ENCODE measurements around the gene AP5Z1. TPM values are rescaled to one million over a fixed set of nuclear protein-coding genes. Genes with fewer than 3 reads are reported as not detected.

Gene AP5Z1
- total and polyA plus RNA-seq, 11 donors, result 8.4 to 31.9 (median 13.4) TPM

GRCh38 chr7:4774658-4775249 is 669 bp upstream of the AP5Z1 start:
- Histone ChIP-seq H3K4me1 (peaks cover 0 to 49% (median 29%) of the 10 kb centered on the region in 12 donors), H3K36me3 (peaks cover 0 to 14% (median 6%) of the 10 kb centered on the region in 9 donors), H3K9me3 (no peaks in the 10 kb centered on the region), H3K4me3 (peak overlapping the region; percentile 75 to 100 (median 88)), H3K27ac (peak overlapping the region; percentile 85 to 98 (median 92)), H3K27me3 (no peaks in the 10 kb centered on the region)
- intact Hi-C loops (cut with DNase I), result no loop called here
- ATAC-seq, result peak; percentile 6 to 28 (median 18)
- WGBS, 4 donors, result 8 to 15% (median 10%) methylated on average over 24 of the region's 24 CpGs
- DNase-seq, result peak in 2 of 5 donors; percentile 53 to 64
- TF ChIP-seq POLR2A (IDR thresholded peaks at IDR 0.05) (no peak), CTCF (IDR thresholded peaks at IDR 0.05) (no peak)

GRCh38 chr7:4775848-4776623 is 613 bp downstream of the AP5Z1 start:
- WGBS, 4 donors, result 23 to 26% (median 24%) methylated on average over 29 to 32 of the region's 32 CpGs
- intact Hi-C loops (cut with DNase I), result no loop called here
- peak; percentile 15 to 41 (median 24) for ATAC-seq
- H3K4me3 ChIP-seq, result peak overlapping the region; percentile 75 to 100 (median 88)
- no peaks in the 10 kb centered on the region for H3K27me3 ChIP-seq
- peak in 2 of 5 donors; percentile 45 to 46 for DNase-seq
- peaks cover 0 to 38% (median 28%) of the 10 kb centered on the region in 12 donors for H3K4me1 ChIP-seq
- H3K36me3 ChIP-seq, result peaks cover 0 to 21% (median 12%) of the 10 kb centered on the region in 9 donors
- H3K27ac ChIP-seq, result peak overlapping the region; percentile 85 to 98 (median 92)
- no peak for TF ChIP-seq CTCF (IDR thresholded peaks at IDR 0.05)
- TF ChIP-seq POLR2A (IDR thresholded peaks at IDR 0.05), result no peak
- no peaks in the 10 kb centered on the region for H3K9me3 ChIP-seq

- Histone ChIP-seq H3K4me3 (no peak overlapping the region), H3K4me1 (peaks cover 0 to 34% (median 24%) of the 10 kb centered on the region in 12 donors), H3K27ac (no peak overlapping the region), H3K27me3 (no peaks in the 10 kb centered on the region), H3K9me3 (no peaks in the 10 kb centered on the region), H3K36me3 (peaks cover 0 to 51% (median 40%) of the 10 kb centered on the region in 9 donors)
- TF ChIP-seq POLR2A (IDR thresholded peaks at IDR 0.05) (no peak), CTCF (IDR thresholded peaks at IDR 0.05) (no peak)
- ATAC-seq (no peak), DNase-seq (no peak)
- intact Hi-C loops (cut with DNase I), result no loop called here
- 86 to 94% (median 90%) methylated on average over 5 of the region's 5 CpGs for WGBS, 4 donors
These were observed 3.7 kb downstream of the AP5Z1 start for GRCh38 chr7:4779118-4779517.

- no peak for TF ChIP-seq POLR2A (IDR thresholded peaks at IDR 0.05)
- TF ChIP-seq CTCF (IDR thresholded peaks at IDR 0.05), result no peak
- H3K27me3 ChIP-seq, result no peaks in the 10 kb centered on the region
- H3K36me3 ChIP-seq, result peaks cover 0 to 74% (median 59%) of the 10 kb centered on the region in 9 donors
- intact Hi-C loops (cut with DNase I), result no loop called here
- no peak overlapping the region for H3K4me3 ChIP-seq
- ATAC-seq (no peak), DNase-seq (no peak)
- no peak overlapping the region for H3K27ac ChIP-seq
- peaks cover 0 to 30% (median 12%) of the 10 kb centered on the region in 12 donors for H3K4me1 ChIP-seq
- H3K9me3 ChIP-seq, result no peaks in the 10 kb centered on the region
- 91 to 97% (median 94%) methylated on average over 16 to 27 of the region's 27 CpGs for WGBS, 4 donors
These were observed 6.1 kb downstream of the AP5Z1 start for GRCh38 chr7:4781366-4782069.

Data from heart left ventricle (tissue), 16 donors.